GM21825 (cell line): ENCODE results near the gene USP28.
A peak's percentile ranks its signal among the peaks of the same experiment; 100 is the strongest.
"Not testable (repeated sequence)": the region's sequence is repeated elsewhere in the genome, so short reads cannot be mapped to it uniquely, and the experiment has no call there.

Source experiments
- ATAC-seq: cut with Tn5 transposase; IDR thresholded peaks from one replicate; pipeline ENCODE4 v1.9.1; 2021; ENCODE audit warnings: mild to moderate bottlenecking, moderate library complexity; ENCODE audit not compliant: unreplicated experiment

The USP28 gene, protein sequence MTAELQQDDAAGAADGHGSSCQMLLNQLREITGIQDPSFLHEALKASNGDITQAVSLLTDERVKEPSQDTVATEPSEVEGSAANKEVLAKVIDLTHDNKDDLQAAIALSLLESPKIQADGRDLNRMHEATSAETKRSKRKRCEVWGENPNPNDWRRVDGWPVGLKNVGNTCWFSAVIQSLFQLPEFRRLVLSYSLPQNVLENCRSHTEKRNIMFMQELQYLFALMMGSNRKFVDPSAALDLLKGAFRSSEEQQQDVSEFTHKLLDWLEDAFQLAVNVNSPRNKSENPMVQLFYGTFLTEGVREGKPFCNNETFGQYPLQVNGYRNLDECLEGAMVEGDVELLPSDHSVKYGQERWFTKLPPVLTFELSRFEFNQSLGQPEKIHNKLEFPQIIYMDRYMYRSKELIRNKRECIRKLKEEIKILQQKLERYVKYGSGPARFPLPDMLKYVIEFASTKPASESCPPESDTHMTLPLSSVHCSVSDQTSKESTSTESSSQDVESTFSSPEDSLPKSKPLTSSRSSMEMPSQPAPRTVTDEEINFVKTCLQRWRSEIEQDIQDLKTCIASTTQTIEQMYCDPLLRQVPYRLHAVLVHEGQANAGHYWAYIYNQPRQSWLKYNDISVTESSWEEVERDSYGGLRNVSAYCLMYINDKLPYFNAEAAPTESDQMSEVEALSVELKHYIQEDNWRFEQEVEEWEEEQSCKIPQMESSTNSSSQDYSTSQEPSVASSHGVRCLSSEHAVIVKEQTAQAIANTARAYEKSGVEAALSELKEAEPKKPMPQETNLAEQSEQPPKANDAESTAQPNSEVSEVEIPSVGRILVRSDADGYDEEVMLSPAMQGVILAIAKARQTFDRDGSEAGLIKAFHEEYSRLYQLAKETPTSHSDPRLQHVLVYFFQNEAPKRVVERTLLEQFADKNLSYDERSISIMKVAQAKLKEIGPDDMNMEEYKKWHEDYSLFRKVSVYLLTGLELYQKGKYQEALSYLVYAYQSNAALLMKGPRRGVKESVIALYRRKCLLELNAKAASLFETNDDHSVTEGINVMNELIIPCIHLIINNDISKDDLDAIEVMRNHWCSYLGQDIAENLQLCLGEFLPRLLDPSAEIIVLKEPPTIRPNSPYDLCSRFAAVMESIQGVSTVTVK

GRCh38 chr11:113875234-113876073, at the start of gene USP28:
USP28 (minus strand) TSS chr11:113875572; CDS start chr11:113875501, 71 bp downstream.
- peak; percentile 82 for ATAC-seq

DNA sequence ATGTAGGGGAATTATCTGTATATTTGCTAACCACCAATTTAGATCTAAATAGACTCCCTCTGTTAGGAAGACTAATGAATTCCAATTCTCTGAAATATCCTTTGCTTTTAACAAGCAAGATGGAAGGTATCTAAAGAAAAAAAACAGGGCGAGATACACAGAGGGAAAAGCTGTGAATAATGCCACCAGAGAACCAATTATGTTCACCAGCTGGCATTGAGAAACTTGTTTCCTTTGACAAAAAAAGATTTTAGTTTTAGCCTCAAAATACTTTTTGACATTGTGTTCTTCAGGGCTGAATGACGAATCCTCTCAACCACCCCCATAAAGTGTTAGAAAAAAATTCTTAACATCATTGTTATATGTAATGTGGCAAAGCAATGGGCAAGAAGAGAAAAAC, 48.2 kb upstream of the USP28 start:
- ATAC-seq = no peak

DNA sequence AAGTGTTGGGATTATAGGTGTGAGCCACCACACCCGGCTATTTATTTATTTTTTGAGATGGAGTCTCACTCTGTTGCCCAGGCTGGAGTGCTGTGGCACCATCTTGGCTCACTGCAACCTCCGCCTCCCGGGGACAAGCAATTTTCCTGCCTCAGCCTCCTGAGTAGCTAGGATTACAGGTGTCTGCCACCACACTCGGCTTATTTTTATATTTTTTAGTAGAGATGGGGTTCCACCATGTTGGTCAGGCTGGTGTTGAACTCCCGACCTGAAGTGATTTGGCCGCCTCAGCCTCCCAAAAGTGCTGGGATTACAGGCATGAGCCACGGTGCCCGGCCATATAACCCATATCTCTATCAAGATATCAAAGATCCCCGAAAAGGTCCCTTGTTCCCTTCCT, 36.1 kb upstream of the USP28 start:
- ATAC-seq = not testable (repeated sequence)

GRCh38 chr11:113908098-113908497, 32.7 kb upstream of the USP28 start:
- ATAC-seq = no peak

GRCh38 chr11:113907681-113908080, 32.3 kb upstream of the USP28 start:
- ATAC-seq = no peak

- ATAC-seq = no peak
These were observed 31.8 kb upstream of the USP28 start for GRCh38 chr11:113907152-113907551.

- no peak for ATAC-seq
These were observed 31.1 kb upstream of the USP28 start for GRCh38 chr11:113906516-113906915.

GRCh38 chr11:113906038-113906437, 30.7 kb upstream of the USP28 start:
- no peak for ATAC-seq

- ATAC-seq = no peak
These were observed 29.2 kb upstream of the USP28 start, which contains the start of gene HTR3B for GRCh38 chr11:113904379-113905101. HTR3B (plus strand) TSS chr11:113904796; CDS start chr11:113904934, 138 bp downstream.

- no peak for ATAC-seq
These were observed 25.8 kb upstream of the USP28 start for GRCh38 chr11:113901141-113901540.

GRCh38 chr11:113896156-113896879, 20.9 kb upstream of the USP28 start:
- ATAC-seq = no peak

DNA sequence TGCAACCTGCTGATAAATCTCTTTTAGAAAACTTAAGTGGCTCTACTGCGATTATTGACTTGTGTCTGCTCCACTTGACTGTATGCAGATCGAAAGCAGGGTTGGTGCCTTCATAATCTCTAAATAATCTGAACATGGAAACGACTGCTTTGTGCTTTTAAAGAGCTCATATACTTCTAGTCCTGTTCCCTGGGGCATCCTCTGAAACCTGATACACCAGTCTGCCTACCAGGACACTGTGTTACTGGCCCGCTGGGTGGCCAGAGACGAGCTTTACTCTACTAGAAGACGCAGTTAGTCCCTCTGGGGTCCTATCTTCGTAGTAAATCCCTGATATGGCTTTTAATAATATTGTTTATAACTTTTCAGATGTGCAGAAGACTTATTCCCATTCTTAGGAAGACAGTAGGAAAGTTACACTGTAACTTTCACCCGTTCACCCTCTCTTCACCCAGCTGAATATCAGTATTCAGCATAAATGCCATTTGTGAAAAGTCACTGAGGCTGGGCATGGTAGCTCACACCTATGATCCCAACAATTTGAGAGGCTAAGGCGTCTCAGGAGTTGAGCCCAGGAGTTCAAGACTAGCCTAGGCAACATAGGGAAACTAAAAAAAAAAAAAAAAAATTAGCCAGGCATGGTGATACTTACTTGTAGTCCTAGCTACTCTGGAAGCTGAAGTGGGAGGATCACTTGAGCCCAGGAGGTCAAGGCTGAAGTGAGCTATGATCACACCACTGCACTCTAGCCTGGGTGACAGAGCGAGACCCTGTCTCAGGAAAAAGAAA, 20.2 kb upstream of the USP28 start:
- no peak for ATAC-seq

- no peak for ATAC-seq
These were observed 19.1 kb upstream of the USP28 start for GRCh38 chr11:113894421-113894996.

GRCh38 chr11:113888848-113889247, 13.5 kb upstream of the USP28 start:
- ATAC-seq = no peak

- no peak for ATAC-seq
These were observed 10.5 kb upstream of the USP28 start for GRCh38 chr11:113885897-113886296.

DNA sequence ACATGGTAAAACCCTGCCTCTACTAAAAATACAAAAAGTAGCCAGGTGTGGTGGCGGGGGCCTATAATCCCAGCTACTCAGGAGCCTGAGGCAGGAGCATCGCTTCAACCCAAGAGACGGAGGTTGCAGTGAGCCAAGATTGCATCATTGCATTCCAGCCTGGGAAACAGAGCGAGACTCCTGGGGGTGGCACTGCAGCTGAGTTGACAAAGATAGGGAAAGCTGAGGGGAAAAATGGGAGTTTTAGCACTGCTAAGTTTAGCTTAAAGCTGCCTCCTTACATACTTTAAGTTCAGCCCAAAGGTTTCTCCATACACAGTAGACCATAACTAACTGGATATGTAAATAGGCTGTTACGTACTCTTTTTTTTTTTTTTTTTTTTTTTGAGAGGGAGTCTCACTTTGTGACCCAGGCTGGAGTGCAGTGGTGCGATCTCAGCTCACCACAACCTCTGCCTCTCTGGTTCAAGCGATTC, 9.0 kb upstream of the USP28 start:
- no peak for ATAC-seq

- ATAC-seq = no peak
These were observed 6.5 kb upstream of the USP28 start for GRCh38 chr11:113881856-113882255.

GRCh38 chr11:113880971-113881370, 5.6 kb upstream of the USP28 start:
- no peak for ATAC-seq
